ENCODE measurements around the gene CEBPA.

Gene CEBPA

DNA sequence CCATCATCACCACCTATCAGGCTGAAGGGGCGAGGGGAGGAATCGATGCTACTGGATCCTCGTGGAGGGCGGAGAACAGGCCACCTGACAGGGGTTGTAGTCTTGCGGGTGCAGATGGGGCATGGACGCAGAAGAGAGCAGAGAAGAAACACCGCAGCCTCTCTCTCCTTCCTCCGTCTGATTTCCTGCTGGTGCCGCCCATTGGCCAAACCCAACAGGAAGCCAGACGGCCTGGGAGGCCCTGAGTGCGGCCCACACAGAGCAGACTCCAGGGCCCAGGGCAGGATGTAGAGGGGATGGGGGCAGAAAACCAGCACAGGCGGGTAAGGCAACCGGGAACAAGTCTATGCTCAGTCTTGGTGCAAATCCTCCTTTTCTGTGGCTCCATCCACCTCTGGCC, 15.4 kb downstream of the CEBPA start:
- DNase-seq, result no peak

GRCh38 chr19:33285441-33285927, 16.9 kb downstream of the CEBPA start:
- DNase-seq, result no peak

DNA sequence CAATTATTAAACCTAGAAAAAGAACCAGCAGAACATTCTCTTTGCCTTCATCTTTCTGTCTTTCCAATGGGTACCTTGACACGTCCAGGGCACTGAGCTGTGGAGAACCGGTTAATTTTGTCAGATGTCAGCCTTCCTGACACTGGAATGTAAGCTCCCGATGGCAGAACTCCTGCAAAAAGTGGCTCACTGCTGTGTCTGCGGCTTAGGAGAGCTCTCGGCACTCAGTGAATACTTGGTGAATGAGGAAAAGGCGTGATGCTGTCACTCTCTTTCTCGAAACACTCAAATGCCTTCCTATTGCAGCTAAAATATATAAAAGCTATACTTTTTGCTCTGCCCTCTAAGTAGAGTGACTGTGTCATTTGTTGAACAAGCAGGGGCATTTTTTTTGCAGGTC, 17.6 kb downstream of the CEBPA start:
- no peak for DNase-seq

DNA sequence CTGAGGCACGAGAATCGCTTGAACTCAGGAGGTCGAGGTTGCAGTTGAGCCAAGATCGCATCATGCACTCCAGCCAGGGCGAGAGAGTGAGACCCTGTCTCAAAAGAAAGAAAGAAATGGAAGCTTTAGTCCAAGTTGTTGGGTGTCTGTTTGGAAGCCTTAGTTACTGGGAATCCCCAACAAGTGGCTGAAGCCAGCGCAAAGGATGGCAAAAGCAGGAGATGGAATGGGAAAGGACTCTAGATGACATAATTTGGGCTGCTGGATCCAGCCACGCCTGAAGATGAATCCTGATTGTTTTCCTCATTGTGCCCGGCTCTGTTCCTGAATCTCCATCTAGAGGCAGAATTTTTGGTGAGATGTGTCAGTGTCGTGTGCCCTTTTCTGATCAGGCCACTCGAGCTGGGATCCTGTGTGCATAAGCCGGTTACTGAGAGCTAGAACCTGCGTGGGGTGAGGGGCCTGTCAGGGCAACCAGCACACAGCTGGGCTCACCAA, 18.1 kb downstream of the CEBPA start:
- no peak for DNase-seq

GRCh38 chr19:33283589-33283988, 18.7 kb downstream of the CEBPA start:
- DNase-seq, result no peak

DNA sequence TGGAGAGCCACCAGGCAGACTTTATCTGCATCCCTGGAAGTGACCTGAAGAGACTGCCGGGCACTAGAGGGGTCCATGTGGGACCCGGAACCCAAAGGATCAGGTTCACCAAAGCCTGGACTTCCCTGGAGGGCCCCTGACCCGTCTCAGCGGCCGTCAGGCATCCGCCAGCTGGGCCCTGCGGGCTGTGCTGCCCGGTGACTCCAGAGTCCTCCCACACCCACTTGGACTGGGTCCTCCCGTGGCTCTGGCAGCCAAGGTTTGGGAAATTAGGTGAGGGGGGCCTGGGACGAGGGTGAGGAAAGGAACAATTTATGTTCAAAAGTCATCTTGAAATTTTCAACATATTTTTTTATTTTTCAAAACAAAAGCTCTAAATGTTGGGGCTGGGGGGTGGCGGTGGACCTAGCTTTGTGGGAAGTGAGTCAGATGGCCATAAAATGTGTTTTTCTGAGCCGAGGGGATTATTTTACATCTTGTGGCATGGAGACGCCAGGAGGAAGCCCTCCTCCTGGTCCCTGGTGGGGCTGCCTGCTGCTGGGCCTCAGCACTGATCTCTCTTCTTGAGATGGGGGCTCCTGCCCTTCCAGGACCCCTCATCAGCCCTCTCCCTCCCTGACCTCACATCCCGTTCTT, 20.2 kb downstream of the CEBPA start:
- no peak for DNase-seq

DNA sequence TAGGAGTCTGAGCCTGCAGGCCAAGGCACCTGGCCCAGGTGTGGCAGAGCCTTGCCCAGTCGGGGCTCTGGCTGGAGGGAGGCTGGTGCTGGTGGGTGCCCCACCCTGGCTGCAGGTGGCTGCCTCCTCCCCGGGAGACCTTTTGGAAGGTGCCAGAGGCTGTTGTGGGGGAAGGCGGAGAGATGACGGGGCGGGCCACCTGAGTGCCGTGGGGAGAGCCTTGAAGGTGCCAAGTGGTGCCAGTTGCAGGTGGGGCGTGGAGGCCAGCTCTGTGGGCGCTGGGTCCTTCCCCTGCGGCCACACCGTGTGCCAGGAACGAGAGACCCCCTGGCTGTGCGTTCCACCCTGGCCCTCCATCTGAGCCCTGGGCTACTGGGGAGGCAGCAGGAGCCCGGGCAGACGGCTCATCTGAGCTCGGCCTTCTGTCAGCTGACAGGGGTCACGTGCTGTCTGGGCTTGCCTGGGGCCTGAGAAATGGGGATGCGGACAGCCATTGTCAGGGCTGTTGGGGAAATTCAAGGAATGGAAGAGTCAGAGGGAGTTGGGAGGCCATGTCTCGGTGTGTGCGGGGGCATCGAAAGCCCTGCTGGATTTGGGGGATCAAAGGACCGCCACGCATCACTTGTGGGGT, 20.9 kb downstream of the CEBPA start:
- no peak for DNase-seq

DNA sequence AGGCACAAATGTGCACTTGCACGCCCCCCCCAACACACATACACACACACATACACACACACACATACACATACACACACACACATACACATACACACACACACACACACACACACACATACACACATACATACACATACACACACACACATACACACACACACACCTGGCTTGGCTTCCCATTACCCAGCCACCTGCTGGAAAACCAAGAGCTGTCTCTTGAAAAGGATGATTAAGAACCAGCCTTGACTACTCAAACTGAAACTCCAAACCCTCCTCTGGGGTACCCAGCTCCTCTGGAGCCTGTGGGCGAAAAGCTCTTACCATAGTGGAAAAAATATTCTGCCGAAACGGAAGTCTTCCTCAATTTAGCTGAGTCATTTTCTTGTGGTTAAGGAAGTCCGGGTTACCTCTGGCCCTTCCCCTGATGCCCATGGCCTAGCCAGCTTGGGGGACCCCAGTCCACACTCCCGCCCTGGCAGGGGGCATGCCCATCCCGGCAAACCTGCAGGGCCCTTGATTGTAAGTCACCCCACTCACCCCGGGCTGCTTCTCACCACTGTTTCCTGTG, 21.9 kb downstream of the CEBPA start:
- peak; percentile 39 for DNase-seq

- peak; percentile 31 for DNase-seq
Observed at GRCh38 chr19:33279430-33280350, 22.6 kb downstream of the CEBPA start.

- DNase-seq, result no peak
Observed at GRCh38 chr19:33278403-33279269, 23.7 kb downstream of the CEBPA start.

DNA sequence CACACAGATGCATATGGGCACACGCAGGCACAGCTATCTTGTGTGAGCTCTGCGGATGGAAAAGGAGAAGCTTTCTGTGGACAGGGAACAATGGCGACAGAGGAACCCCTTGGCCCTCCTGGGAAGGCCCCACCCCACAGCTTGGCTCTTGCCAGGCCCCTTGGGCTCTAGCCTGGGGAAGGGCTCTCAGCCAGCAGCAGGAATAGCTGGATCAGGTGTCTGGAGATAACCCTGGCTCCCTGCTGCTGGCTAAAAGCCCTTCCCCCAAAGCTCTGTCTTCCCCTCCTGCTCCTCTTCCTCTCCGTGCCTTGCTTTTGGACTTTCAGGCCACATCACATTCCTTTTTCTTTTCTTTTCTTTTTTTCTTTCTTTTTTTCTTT, 24.3 kb downstream of the CEBPA start:
- no peak for DNase-seq

DNA sequence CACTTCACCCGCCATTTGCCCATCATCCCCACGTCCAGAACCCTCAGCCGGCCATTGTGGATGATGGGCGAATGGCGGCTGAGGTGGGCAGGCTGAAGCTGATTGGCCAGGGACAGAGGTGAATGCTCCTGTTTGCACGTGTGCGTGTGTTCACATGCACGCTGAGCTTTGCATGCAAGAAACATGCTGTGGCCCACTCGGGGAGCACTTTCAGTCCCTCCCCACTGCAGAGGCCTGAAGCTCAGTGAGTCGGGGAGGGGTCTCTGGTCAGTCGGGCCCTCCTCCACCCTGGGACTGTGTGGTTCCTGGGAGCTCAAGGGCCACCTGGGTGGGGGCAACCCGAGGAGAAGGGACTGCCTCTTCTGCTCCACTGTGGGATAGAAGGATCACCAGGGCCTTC, 24.9 kb downstream of the CEBPA start:
- no peak for DNase-seq

- no peak for DNase-seq
Observed at GRCh38 chr19:33275933-33276619, 26.3 kb downstream of the CEBPA start.

GRCh38 chr19:33275559-33275932, 26.8 kb downstream of the CEBPA start:
- DNase-seq, result no peak

DNA sequence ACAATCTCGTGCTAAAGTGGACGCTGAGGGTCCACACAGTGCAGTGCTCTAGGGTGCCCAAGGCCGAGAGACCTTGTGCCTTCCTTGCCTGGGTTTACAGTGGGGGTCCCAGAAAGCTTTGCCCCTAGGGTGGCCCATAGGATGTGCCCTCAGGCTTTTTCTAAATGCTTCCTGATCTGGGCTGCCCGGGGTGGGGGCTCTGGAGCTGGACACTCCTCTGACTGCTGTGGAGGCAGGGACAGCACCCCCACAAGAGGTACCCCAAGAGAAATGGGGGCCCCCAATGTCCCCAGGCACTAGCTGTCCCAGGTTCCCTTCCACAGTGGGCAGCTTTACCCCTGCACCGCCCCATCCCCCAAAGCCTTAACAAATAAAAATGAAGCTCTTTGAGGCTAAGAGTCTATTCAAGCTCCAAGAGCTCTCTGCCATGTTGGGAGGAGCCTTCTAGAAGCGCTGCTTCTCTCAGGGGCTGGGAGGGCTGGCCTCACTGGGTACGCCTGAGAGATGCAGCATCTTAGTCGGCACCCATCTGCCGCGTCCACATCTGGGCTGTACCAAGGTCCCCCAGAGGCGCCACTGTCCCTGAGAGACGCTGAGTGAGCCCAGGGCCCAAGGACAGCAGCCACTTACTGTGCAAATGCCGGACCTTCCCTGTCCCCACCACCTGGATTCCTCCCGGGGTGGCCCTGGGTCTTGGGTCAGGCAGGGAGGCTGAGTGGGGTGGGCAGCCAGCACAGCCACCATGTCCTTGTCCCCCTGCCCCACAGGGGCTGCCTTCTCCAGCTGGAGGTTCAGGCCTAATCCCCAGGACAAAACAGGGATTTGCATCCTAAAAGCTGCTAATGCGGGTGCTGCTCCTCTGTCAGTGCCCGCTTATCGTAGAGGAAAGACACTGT, 27.4 kb downstream of the CEBPA start:
- DNase-seq, result no peak

DNA sequence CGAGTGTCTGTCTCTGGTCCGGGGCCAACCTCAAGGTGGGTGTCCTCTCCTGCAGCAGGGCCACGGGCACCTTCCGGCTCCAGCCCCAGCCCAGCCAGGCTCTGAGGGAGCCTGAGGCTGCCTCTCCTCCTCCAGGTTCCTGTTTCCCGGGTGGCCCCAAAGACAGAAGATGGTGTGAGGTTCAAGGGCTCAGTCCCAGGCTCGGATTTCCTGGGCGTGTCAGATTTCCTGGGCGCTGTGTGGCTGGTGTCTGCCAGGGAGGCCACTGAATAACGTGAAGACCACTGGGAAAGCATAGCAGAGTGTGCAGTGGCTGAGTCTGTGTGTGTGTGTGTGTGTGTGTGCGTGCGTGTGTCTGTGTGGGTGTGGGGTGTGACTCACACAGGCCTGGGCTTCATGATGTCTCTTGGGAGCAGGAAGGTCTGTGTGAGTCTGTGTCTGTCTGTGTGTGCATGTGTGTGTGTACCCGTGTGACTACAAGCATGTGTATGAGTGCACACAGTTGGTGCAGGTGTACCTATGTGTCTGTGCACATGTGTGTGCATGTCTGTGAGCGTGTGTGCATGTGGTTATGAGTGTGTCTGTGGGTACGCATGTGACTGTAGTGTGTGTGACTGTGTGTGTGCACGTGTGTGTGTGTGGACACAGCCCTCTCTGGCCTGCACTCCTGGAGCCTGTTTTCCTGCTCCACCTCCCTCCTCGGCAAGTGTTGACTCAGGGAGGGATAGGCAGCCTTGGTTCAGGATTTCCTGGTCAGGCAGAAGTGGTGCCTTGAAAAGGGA, 28.3 kb downstream of the CEBPA start:
- no peak for DNase-seq

- no peak for DNase-seq
Observed at GRCh38 chr19:33273065-33273736, 29.1 kb downstream of the CEBPA start.

GRCh38 chr19:33271246-33272021, 30.9 kb downstream of the CEBPA start:
- no peak for DNase-seq
